ENCODE results near the gene SLIT3.

Gene SLIT3

DNA sequence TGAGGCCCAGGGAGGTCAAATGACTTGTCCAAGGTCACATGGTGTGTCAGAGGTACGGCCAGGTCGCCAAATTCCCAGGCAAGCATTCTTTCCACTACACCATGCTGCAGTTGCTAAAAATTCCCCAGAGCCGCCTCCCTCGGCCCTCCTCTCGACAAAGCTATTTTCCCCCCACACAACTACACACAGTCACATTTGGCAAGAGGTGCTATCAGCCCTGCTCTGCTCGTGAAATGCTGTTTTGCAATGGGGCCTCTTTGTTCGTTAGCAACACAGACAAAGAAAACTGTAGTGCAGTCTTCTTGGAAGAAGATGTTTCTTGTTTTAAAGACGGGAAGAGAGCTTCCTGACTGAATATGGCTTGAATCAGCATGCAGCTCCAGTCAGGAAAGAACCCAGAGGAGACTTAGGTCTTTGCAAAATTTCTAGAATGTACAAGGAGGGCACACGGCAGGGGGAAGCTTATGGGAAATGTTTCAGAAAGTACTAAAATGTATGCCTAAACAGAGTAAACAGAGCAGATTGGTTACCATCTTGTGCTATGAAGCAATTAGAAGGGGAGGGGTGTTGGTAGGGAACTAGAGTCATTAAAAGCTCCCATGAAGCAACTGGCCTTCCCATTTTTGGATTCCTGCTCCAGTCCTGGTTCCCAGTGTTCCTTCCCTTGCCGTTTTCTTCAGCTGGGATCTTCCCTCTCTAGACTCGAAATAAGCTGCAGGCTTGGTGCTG, 14.2 kb downstream of the SLIT3 start:
- no peak for ATAC-seq (ENCODE audit: insufficient read depth, low read depth)

DNA sequence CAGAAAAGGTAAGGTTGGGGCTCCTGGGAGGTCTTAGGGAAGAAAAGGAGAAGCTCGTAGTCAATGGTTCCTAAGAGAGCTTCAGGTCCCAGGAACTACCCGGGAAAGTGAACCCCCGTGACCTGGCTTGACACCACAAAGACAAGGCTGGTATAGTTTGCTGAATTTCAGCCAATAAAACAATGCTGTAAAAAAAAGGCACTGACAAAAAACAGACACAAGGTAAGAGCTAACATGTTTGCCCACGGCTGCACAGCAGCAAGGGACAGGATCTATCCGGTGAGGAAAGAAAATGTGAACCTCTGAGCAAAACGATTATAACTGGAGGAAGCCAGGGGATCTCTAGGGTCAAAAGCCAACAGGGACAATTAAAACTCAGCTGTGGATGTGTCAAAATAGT, 17.1 kb downstream of the SLIT3 start:
- no peaks in the 10 kb centered on the region for H3K4me1 ChIP-seq (ENCODE audit: insufficient read depth, low read length)
- no peak for TF ChIP-seq EZH2 (IDR thresholded peaks at IDR 0.05; ENCODE audit: borderline replicate concordance, low read depth, low read length, severe bottlenecking)
- TF ChIP-seq, protein P1, sequence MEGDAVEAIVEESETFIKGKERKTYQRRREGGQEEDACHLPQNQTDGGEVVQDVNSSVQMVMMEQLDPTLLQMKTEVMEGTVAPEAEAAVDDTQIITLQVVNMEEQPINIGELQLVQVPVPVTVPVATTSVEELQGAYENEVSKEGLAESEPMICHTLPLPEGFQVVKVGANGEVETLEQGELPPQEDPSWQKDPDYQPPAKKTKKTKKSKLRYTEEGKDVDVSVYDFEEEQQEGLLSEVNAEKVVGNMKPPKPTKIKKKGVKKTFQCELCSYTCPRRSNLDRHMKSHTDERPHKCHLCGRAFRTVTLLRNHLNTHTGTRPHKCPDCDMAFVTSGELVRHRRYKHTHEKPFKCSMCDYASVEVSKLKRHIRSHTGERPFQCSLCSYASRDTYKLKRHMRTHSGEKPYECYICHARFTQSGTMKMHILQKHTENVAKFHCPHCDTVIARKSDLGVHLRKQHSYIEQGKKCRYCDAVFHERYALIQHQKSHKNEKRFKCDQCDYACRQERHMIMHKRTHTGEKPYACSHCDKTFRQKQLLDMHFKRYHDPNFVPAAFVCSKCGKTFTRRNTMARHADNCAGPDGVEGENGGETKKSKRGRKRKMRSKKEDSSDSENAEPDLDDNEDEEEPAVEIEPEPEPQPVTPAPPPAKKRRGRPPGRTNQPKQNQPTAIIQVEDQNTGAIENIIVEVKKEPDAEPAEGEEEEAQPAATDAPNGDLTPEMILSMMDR (IDR thresholded peaks at IDR 0.05; ENCODE audit: borderline replicate concordance, extremely low read depth, low read length, poor library complexity, severe bottlenecking) = no peak
- H4K20me1 ChIP-seq (ENCODE audit: insufficient read depth, low read length) = no peaks in the 10 kb centered on the region
- no peak overlapping the region for H3K4me3 ChIP-seq (ENCODE audit: low read depth in 1 of 2, low read length in 2 of 2)
- DNase-seq (no peak), ATAC-seq (ENCODE audit: insufficient read depth, low read depth) (no peak)
- no peak overlapping the region for H2AFZ ChIP-seq (ENCODE audit: low read depth, low read length)
- H3K9ac ChIP-seq (ENCODE audit: low read depth, low read length) = no peak overlapping the region
- H3K79me2 ChIP-seq (ENCODE audit: insufficient read depth, low read length) = no peaks in the 10 kb centered on the region
- no peaks in the 10 kb centered on the region for H3K27me3 ChIP-seq (ENCODE audit: insufficient read depth, low read length, poor library complexity)
- H3K36me3 ChIP-seq (ENCODE audit: insufficient read depth, low read length) = no peaks in the 10 kb centered on the region
- H3K9me3 ChIP-seq (ENCODE audit: insufficient read depth, low read length, severe bottlenecking) = no peaks in the 10 kb centered on the region
- H3K4me2 ChIP-seq (ENCODE audit: insufficient read depth, low read length) = no peak overlapping the region
- no peak overlapping the region for H3K27ac ChIP-seq (ENCODE audit: low read length)

More for the DNA sequence above, 14.2 kb downstream of the SLIT3 start:
- Histone ChIP-seq H3K27me3 (ENCODE audit: insufficient read depth, low read length, poor library complexity) (no peaks in the 10 kb centered on the region), H4K20me1 (ENCODE audit: insufficient read depth, low read length) (no peaks in the 10 kb centered on the region), H3K4me1 (ENCODE audit: insufficient read depth, low read length) (no peaks in the 10 kb centered on the region), H3K4me2 (ENCODE audit: insufficient read depth, low read length) (no peak overlapping the region), H3K9ac (ENCODE audit: low read depth, low read length) (no peak overlapping the region), H3K4me3 (ENCODE audit: low read depth in 1 of 2, low read length in 2 of 2) (no peak overlapping the region), H3K79me2 (ENCODE audit: insufficient read depth, low read length) (no peaks in the 10 kb centered on the region), H3K27ac (ENCODE audit: low read length) (no peak overlapping the region), H3K36me3 (ENCODE audit: insufficient read depth, low read length) (no peaks in the 10 kb centered on the region), H2AFZ (ENCODE audit: low read depth, low read length) (no peak overlapping the region), H3K9me3 (ENCODE audit: insufficient read depth, low read length, severe bottlenecking) (no peaks in the 10 kb centered on the region)
- no peak for TF ChIP-seq EZH2 (IDR thresholded peaks at IDR 0.05; ENCODE audit: borderline replicate concordance, low read depth, low read length, severe bottlenecking)
- TF ChIP-seq, protein P1 (IDR thresholded peaks at IDR 0.05; ENCODE audit: borderline replicate concordance, extremely low read depth, low read length, poor library complexity, severe bottlenecking) = no peak
- DNase-seq = no peak

DNA sequence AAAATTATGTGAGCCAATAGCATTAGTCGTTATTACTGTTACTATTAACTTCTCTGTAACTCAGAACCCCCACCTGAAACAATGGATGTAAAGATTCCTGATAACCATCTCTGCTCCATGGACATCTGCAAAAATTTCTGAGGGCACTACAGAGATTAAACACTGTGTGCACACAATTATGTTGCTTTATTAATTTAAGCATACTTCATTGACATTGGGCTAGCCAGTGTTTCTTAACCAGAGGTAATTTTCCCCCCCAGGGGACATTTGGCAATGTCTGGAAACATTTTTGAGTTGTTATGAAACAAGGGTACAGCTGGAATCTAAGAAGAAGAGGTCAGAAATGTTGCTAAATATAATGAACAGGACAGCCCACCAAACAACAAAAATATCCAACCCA, 19.3 kb downstream of the SLIT3 start:
- no peak for DNase-seq

More for the DNA sequence above, 19.3 kb downstream of the SLIT3 start:
- no peak overlapping the region for H2AFZ ChIP-seq (ENCODE audit: low read depth, low read length)
- H4K20me1 ChIP-seq (ENCODE audit: insufficient read depth, low read length) = no peaks in the 10 kb centered on the region
- H3K4me2 ChIP-seq (ENCODE audit: insufficient read depth, low read length) = no peak overlapping the region
- H3K9ac ChIP-seq (ENCODE audit: low read depth, low read length) = no peak overlapping the region
- H3K79me2 ChIP-seq (ENCODE audit: insufficient read depth, low read length) = no peaks in the 10 kb centered on the region
- H3K27me3 ChIP-seq (ENCODE audit: insufficient read depth, low read length, poor library complexity) = no peaks in the 10 kb centered on the region
- H3K4me3 ChIP-seq (ENCODE audit: low read depth in 1 of 2, low read length in 2 of 2) = no peak overlapping the region
- no peaks in the 10 kb centered on the region for H3K36me3 ChIP-seq (ENCODE audit: insufficient read depth, low read length)
- H3K9me3 ChIP-seq (ENCODE audit: insufficient read depth, low read length, severe bottlenecking) = no peaks in the 10 kb centered on the region
- no peak for TF ChIP-seq EZH2 (IDR thresholded peaks at IDR 0.05; ENCODE audit: borderline replicate concordance, low read depth, low read length, severe bottlenecking)
- TF ChIP-seq, protein P1 (IDR thresholded peaks at IDR 0.05; ENCODE audit: borderline replicate concordance, extremely low read depth, low read length, poor library complexity, severe bottlenecking) = no peak
- no peaks in the 10 kb centered on the region for H3K4me1 ChIP-seq (ENCODE audit: insufficient read depth, low read length)
- no peak for ATAC-seq (ENCODE audit: insufficient read depth, low read depth)
- H3K27ac ChIP-seq (ENCODE audit: low read length) = no peak overlapping the region

Data from DND-41 (cell line).